ENCODE measurements around the gene MYO9A.
"Not testable (repeated sequence)": the region's sequence is repeated elsewhere in the genome, so short reads cannot be mapped to it uniquely, and the experiment has no call there.

The MYO9A gene

GRCh38 chr15:72086920-72087648, 30.9 kb downstream of the MYO9A start:
- no peak overlapping the region for H3K27ac ChIP-seq
- TF ChIP-seq CTCF (conservative IDR thresholded peaks at IDR 0.05) = no peak
- no peak for TF ChIP-seq ZFX (IDR thresholded peaks at IDR 0.05)

GRCh38 chr15:72086010-72086697, 31.8 kb downstream of the MYO9A start:
- H3K27ac ChIP-seq = no peak overlapping the region
- TF ChIP-seq ZFX (IDR thresholded peaks at IDR 0.05) = no peak
- TF ChIP-seq CTCF (conservative IDR thresholded peaks at IDR 0.05) = no peak

GRCh38 chr15:72082176-72082575, 35.8 kb downstream of the MYO9A start:
- H3K27ac ChIP-seq = no peak overlapping the region

GRCh38 chr15:72078887-72079286, 39.1 kb downstream of the MYO9A start:
- no peak overlapping the region for H3K27ac ChIP-seq
- TF ChIP-seq CTCF (conservative IDR thresholded peaks at IDR 0.05) (no peak), ZFX (IDR thresholded peaks at IDR 0.05) (no peak)

More at GRCh38 chr15:72082176-72082575, 35.8 kb downstream of the MYO9A start:
- TF ChIP-seq ZFX (IDR thresholded peaks at IDR 0.05) = no peak
- no peak for TF ChIP-seq CTCF (conservative IDR thresholded peaks at IDR 0.05)

GRCh38 chr15:72077950-72078349, 40.0 kb downstream of the MYO9A start:
- no peak for TF ChIP-seq CTCF (conservative IDR thresholded peaks at IDR 0.05)
- TF ChIP-seq ZFX (IDR thresholded peaks at IDR 0.05) = no peak
- no peak overlapping the region for H3K27ac ChIP-seq

GRCh38 chr15:72074335-72075060, 43.5 kb downstream of the MYO9A start:
- no peak overlapping the region for H3K27ac ChIP-seq
- no peak for TF ChIP-seq ZFX (IDR thresholded peaks at IDR 0.05)
- TF ChIP-seq CTCF (conservative IDR thresholded peaks at IDR 0.05) = no peak

GRCh38 chr15:72071448-72071825, 46.5 kb downstream of the MYO9A start:
- not testable (repeated sequence) for H3K27ac ChIP-seq
